GM23248 (cell line): Measurements from ENCODE around the gene TTYH3.

ENCODE experiments used
- EZH2 ChIP-seq: fragments of 200-600 bp; sonication (generic); IDR thresholded peaks from 2 replicates; pipeline ENCODE4 v1.6.1; 2018; ENCODE audit warnings: antibody characterized with exemption, mild to moderate bottlenecking; ENCODE audit not compliant: insufficient read depth, poor library complexity, severe bottlenecking
- EZH2phosphoT487 ChIP-seq: fragments of 200-600 bp; sonication (generic); IDR thresholded peaks from 2 replicates; pipeline ENCODE4 v1.6.1; 2018; ENCODE audit warnings: antibody characterized with exemption, moderate library complexity, mild to moderate bottlenecking, low read depth; ENCODE audit not compliant: insufficient read depth

GRCh38 chr7:2597273-2597640 lies 34.5 kb upstream of the TTYH3 start:
- no peak for TF ChIP-seq EZH2
- no peak for TF ChIP-seq EZH2phosphoT487
